ENCODE results near the gene BSN. TPM values are rescaled to one million over a fixed set of nuclear protein-coding genes. Genes with fewer than 3 reads are reported as not detected.
"Not testable (repeated sequence)": the region's sequence is repeated elsewhere in the genome, so short reads cannot be mapped to it uniquely, and the experiment has no call there.

The BSN gene
- total and polyA plus RNA-seq, 2 of the 4 experiments (the other 2 are of a cell fraction) = under 0.01 to 0.03 TPM

- ChIA-PET CTCF (no interaction called here), POLR2A (ENCODE audit: unreplicated experiment) (no interaction called here)
- Histone ChIP-seq H4K8ac (ENCODE audit: low read depth in 2 of 2, low read length in 2 of 2) (no peak overlapping the region), H3K9me1 (ENCODE audit: insufficient read depth, low read length) (no peaks in the 10 kb centered on the region), H3K27ac (ENCODE audit: insufficient read depth, low read length) (no peak overlapping the region), H3K18ac (ENCODE audit: low read depth, low read length) (no peak overlapping the region), H3K4me1 (ENCODE audit: control insufficient read depth, insufficient read depth, low read length) (no peaks in the 10 kb centered on the region), H3K56ac (ENCODE audit: extremely low read depth, insufficient read depth, low read length) (no peak overlapping the region), H3K23ac (ENCODE audit: low read depth, low read length) (no peak overlapping the region), H3K9me3 (ENCODE audit: control insufficient read depth, insufficient read depth, low read length) (no peaks in the 10 kb centered on the region), H3K9ac (ENCODE audit: low read depth, low read length) (no peak overlapping the region), H3K36me3 (ENCODE audit: control insufficient read depth, insufficient read depth, low read length) (peaks cover 57% of the 10 kb centered on the region), H4K91ac (ENCODE audit: insufficient read depth, low read depth, low read length) (no peak overlapping the region), H2AK9ac (replicated peaks; ENCODE audit: low read depth, low read length, poor library complexity) (no peak overlapping the region), H2BK20ac (ENCODE audit: low read depth, low read length) (no peak overlapping the region), H2AFZ (replicated peaks; ENCODE audit: low read length, poor library complexity) (peak overlapping the region; percentile 32), H2AK5ac (ENCODE audit: low read depth, low read length) (no peak overlapping the region), H2BK15ac (ENCODE audit: low read depth, low read length) (no peak overlapping the region), H4K20me1 (ENCODE audit: insufficient read depth, low read length) (no peaks in the 10 kb centered on the region; the same call in 1 of the 2 replicates), H3K27me3 (ENCODE audit: control insufficient read depth, insufficient read depth, low read length) (no peaks in the 10 kb centered on the region), H2BK5ac (ENCODE audit: low read depth, low read length, poor library complexity, severe bottlenecking) (no peak overlapping the region), H3K79me1 (ENCODE audit: low read depth in 1 of 2, low read length in 2 of 2) (peaks cover 5 to 8% of the 10 kb centered on the region in 2 experiments; a peak in 1 of 4 replicates), H3K4ac (ENCODE audit: low read depth, low read length) (no peak overlapping the region), H4K5ac (ENCODE audit: low read depth, low read length) (no peak overlapping the region), H3K4me3 (ENCODE audit: insufficient read depth, low read depth, low read length) (no peak overlapping the region), H3K4me2 (ENCODE audit: low read depth, low read length) (no peak overlapping the region), H3K14ac (replicated peaks; ENCODE audit: low read depth, low read length) (no peak overlapping the region), H2BK120ac (ENCODE audit: low read depth, low read length) (no peak overlapping the region)
- ATAC-seq (ENCODE audit: low read depth) (no peak), DNase-seq (no peak)
- in situ Hi-C loops (cut with MboI; ENCODE audit: low sequenced_read_pairs) = no loop called here
- intact Hi-C loops (cut with micrococcal nuclease) = no loop called here
- no CpG with 5 or more reads among the region's 6 CpGs for WGBS, 2 experiments (ENCODE audit: extremely low coverage in 2 of 2, insufficient read length in 1 of 2)
- BruUV-seq (replicated peaks) = no TSS peak
- dilution Hi-C loops (cut with HindIII; ENCODE audit: low sequenced_read_pairs, unreplicated experiment) = no loop called here
- no peak for TF ChIP-seq MXI1 (IDR thresholded peaks at IDR 0.05; ENCODE audit: borderline replicate concordance, low read depth, low read length)
- TF ChIP-seq NFE2L2 (IDR thresholded peaks at IDR 0.05; ENCODE audit: low read depth, low read length) = no peak
- no peak for TF ChIP-seq RAD21 (IDR thresholded peaks at IDR 0.05; ENCODE audit: low read length)
- no peak for TF ChIP-seq FOS (IDR thresholded peaks at IDR 0.05; ENCODE audit: low read depth, low read length)
- no peak for TF ChIP-seq CEBPB (IDR thresholded peaks at IDR 0.05; ENCODE audit: low read depth, low read length)
- TF ChIP-seq USF2 (IDR thresholded peaks at IDR 0.05; ENCODE audit: low read depth, low read length) = no peak
- TF ChIP-seq MAFK (IDR thresholded peaks at IDR 0.05; ENCODE audit: low read depth, low read length) = no peak
- no peak for TF ChIP-seq ELK1 (IDR thresholded peaks at IDR 0.05; ENCODE audit: borderline replicate concordance, low read depth, low read length)
These were observed 128.9 kb downstream of the BSN start for GRCh38 chr3:49683162-49683561.

- DNase-seq; H3K9me1 ChIP-seq (ENCODE audit: insufficient read depth, low read length); H3K18ac ChIP-seq (ENCODE audit: low read depth, low read length); H2AK9ac ChIP-seq (replicated peaks; ENCODE audit: low read depth, low read length, poor library complexity); H3K9ac ChIP-seq (ENCODE audit: low read depth, low read length); H3K79me1 ChIP-seq (ENCODE audit: low read depth in 1 of 2, low read length in 2 of 2); POLR2A ChIA-PET (ENCODE audit: unreplicated experiment); H3K27ac ChIP-seq (ENCODE audit: insufficient read depth, low read length); H2AFZ ChIP-seq (replicated peaks; ENCODE audit: low read length, poor library complexity); H2BK20ac ChIP-seq (ENCODE audit: low read depth, low read length); H3K4me1 ChIP-seq (ENCODE audit: control insufficient read depth, insufficient read depth, low read length); H3K4me2 ChIP-seq (ENCODE audit: low read depth, low read length); H3K9me3 ChIP-seq (ENCODE audit: control insufficient read depth, insufficient read depth, low read length); H4K5ac ChIP-seq (ENCODE audit: low read depth, low read length); H3K27me3 ChIP-seq (ENCODE audit: control insufficient read depth, insufficient read depth, low read length); H3K4ac ChIP-seq (ENCODE audit: low read depth, low read length); H2BK120ac ChIP-seq (ENCODE audit: low read depth, low read length); H2AK5ac ChIP-seq (ENCODE audit: low read depth, low read length); H2BK5ac ChIP-seq (ENCODE audit: low read depth, low read length, poor library complexity, severe bottlenecking); intact Hi-C loops (cut with micrococcal nuclease); H4K91ac ChIP-seq (ENCODE audit: insufficient read depth, low read depth, low read length); dilution Hi-C loops (cut with HindIII; ENCODE audit: low sequenced_read_pairs, unreplicated experiment); CTCF ChIA-PET; H3K14ac ChIP-seq (replicated peaks; ENCODE audit: low read depth, low read length); H4K20me1 ChIP-seq (ENCODE audit: insufficient read depth, low read length); BruUV-seq (replicated peaks); H3K56ac ChIP-seq (ENCODE audit: extremely low read depth, insufficient read depth, low read length); in situ Hi-C loops (cut with MboI; ENCODE audit: low sequenced_read_pairs); H4K8ac ChIP-seq (ENCODE audit: low read depth in 2 of 2, low read length in 2 of 2); H2BK15ac ChIP-seq (ENCODE audit: low read depth, low read length); H3K23ac ChIP-seq (ENCODE audit: low read depth, low read length); ATAC-seq (ENCODE audit: low read depth); H3K4me3 ChIP-seq (ENCODE audit: insufficient read depth, low read depth, low read length): not testable (repeated sequence)
- WGBS, 2 experiments (ENCODE audit: extremely low coverage in 2 of 2, insufficient read length in 1 of 2) = no CpG with 5 or more reads among the region's 2 CpGs
- H3K36me3 ChIP-seq (ENCODE audit: control insufficient read depth, insufficient read depth, low read length) = peaks cover 45% of the 10 kb centered on the region
These were observed 130.2 kb downstream of the BSN start for GRCh38 chr3:49684453-49684852.

Data from IMR-90 (cell line).